ENCODE results near the gene ANKIB1. TPM values are rescaled to one million over a fixed set of nuclear protein-coding genes. Genes with fewer than 3 reads are reported as not detected.

Gene ANKIB1
- total RNA-seq, 1 donor from 2014 or later = 31.3 TPM

DNA sequence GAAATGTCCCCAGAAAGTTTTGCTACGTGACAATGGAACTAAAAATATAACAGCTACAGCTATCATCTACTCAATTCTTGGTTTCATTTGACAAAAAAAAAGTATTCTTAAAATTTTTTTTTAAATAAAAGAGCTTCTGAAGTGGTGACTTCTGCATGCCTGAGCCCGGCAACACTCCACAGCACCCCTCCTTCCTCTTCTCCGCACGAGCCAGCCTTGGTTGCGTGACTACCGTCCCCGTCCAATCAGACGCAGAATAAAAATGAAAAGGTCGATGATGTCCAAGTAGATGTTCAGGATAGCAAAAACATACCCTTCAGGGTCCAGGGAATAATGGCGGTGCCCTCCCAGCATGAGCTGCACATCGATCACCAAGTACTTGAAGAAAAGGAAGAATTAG is 167.0 kb downstream of the ANKIB1 start:
- Histone ChIP-seq H3K9me3 (ENCODE audit: control insufficient read depth in 3 of 3, low read length in 3 of 3) (no peaks in the 10 kb centered on the region), H3K36me3 (ENCODE audit: control insufficient read depth in 3 of 3, insufficient read depth in 3 of 3, low read length in 3 of 3) (no peaks in the 10 kb centered on the region), H3K4me1 (ENCODE audit: control insufficient read depth in 3 of 3, insufficient read depth in 3 of 3, low read length in 3 of 3) (no peaks in the 10 kb centered on the region), H3K9ac (ENCODE audit: low read depth in 1 of 3, low read length in 3 of 3) (no peak overlapping the region), H3K27me3 (ENCODE audit: control insufficient read depth in 3 of 3, insufficient read depth in 3 of 3, low read length in 3 of 3) (peaks cover 0 to 7% (median 4%) of the 10 kb centered on the region in 3 donors), H3K4me3 (ENCODE audit: low read length in 3 of 3) (no peak overlapping the region), H3K27ac (ENCODE audit: low read depth, low read length) (no peak overlapping the region)

DNA sequence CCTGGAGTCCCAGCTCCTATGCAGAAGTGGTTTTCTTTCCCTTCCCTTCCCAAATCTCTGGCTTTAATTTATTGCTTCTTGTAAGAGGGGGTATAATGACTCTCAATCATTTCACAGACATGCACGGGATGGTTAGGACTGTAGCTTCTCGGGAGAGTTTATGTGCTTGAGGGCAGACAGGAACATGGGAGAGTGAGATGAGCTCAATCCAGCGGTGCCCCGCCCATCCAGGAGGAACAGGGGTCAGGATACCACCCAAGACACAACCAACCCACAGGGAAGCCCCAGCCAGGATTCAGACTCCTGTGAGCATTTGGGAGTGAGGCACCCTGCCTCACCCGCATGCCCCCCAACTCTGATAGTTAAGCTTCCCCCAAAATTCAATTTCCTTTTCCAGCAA is 167.8 kb downstream of the ANKIB1 start:
- Histone ChIP-seq H3K27me3 (ENCODE audit: control insufficient read depth in 3 of 3, insufficient read depth in 3 of 3, low read length in 3 of 3) (peaks cover 0 to 7% (median 4%) of the 10 kb centered on the region in 3 donors), H3K9ac (ENCODE audit: low read depth in 1 of 3, low read length in 3 of 3) (no peak overlapping the region), H3K4me1 (ENCODE audit: control insufficient read depth in 3 of 3, insufficient read depth in 3 of 3, low read length in 3 of 3) (no peaks in the 10 kb centered on the region), H3K27ac (ENCODE audit: low read depth, low read length) (no peak overlapping the region), H3K9me3 (ENCODE audit: control insufficient read depth in 3 of 3, low read length in 3 of 3) (no peaks in the 10 kb centered on the region), H3K36me3 (ENCODE audit: control insufficient read depth in 3 of 3, insufficient read depth in 3 of 3, low read length in 3 of 3) (no peaks in the 10 kb centered on the region), H3K4me3 (ENCODE audit: low read length in 3 of 3) (no peak overlapping the region)

DNA sequence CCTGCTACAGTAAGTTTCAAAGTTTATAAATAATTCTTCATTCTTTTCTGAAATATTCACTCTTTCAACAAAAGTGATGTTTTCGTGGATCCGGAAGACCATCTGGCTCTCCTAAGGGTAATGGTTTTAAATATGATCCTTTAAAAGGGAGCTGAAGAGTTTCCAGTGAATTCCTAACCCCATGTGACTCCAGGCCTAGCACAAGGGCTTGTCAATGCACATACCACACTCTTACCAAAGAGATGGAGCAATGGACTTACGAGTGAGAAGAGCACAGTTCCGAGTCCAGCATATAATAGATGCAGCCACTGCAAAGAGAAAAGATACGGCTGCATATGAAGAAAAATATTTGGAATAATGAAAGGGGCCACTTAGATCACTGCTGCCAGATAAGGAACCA is 169.5 kb downstream of the ANKIB1 start:
- Histone ChIP-seq H3K27ac (ENCODE audit: low read depth, low read length) (no peak overlapping the region), H3K9me3 (ENCODE audit: control insufficient read depth in 3 of 3, low read length in 3 of 3) (no peaks in the 10 kb centered on the region), H3K36me3 (ENCODE audit: control insufficient read depth in 3 of 3, insufficient read depth in 3 of 3, low read length in 3 of 3) (no peaks in the 10 kb centered on the region), H3K4me1 (ENCODE audit: control insufficient read depth in 3 of 3, insufficient read depth in 3 of 3, low read length in 3 of 3) (no peaks in the 10 kb centered on the region), H3K4me3 (ENCODE audit: low read length in 3 of 3) (no peak overlapping the region), H3K27me3 (ENCODE audit: control insufficient read depth in 3 of 3, insufficient read depth in 3 of 3, low read length in 3 of 3) (peaks cover 0 to 7% (median 4%) of the 10 kb centered on the region in 3 donors), H3K9ac (ENCODE audit: low read depth in 1 of 3, low read length in 3 of 3) (no peak overlapping the region)

DNA sequence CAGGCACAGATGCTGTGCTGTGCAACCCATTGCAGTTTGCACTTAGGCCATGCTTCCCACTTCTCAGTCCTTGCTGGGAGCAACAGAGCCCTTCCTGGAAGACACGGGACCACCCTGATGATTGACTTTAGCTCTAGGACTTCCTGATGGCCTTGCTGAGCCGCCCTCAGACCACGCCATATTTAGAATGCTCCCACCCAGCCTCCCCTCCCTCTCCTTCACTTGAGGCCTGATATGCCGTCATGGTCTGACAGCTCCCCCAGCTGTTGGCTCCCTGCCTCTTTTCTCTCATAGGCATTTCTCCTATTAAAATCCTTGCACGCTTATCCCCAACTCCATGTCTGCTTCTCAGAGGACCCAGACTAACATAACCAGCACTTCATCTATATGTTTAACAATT is 172.1 kb downstream of the ANKIB1 start:
- H3K4me3 ChIP-seq (ENCODE audit: low read length in 3 of 3) = no peak overlapping the region
- H3K27me3 ChIP-seq (ENCODE audit: control insufficient read depth in 3 of 3, insufficient read depth in 3 of 3, low read length in 3 of 3) = no peaks in the 10 kb centered on the region
- H3K27ac ChIP-seq (ENCODE audit: low read depth, low read length) = no peak overlapping the region
- H3K4me1 ChIP-seq (ENCODE audit: control insufficient read depth in 3 of 3, insufficient read depth in 3 of 3, low read length in 3 of 3) = no peaks in the 10 kb centered on the region
- H3K9me3 ChIP-seq (ENCODE audit: control insufficient read depth in 3 of 3, low read length in 3 of 3) = no peaks in the 10 kb centered on the region
- H3K36me3 ChIP-seq (ENCODE audit: control insufficient read depth in 3 of 3, insufficient read depth in 3 of 3, low read length in 3 of 3) = no peaks in the 10 kb centered on the region
- no peak overlapping the region for H3K9ac ChIP-seq (ENCODE audit: low read depth in 1 of 3, low read length in 3 of 3)

DNA sequence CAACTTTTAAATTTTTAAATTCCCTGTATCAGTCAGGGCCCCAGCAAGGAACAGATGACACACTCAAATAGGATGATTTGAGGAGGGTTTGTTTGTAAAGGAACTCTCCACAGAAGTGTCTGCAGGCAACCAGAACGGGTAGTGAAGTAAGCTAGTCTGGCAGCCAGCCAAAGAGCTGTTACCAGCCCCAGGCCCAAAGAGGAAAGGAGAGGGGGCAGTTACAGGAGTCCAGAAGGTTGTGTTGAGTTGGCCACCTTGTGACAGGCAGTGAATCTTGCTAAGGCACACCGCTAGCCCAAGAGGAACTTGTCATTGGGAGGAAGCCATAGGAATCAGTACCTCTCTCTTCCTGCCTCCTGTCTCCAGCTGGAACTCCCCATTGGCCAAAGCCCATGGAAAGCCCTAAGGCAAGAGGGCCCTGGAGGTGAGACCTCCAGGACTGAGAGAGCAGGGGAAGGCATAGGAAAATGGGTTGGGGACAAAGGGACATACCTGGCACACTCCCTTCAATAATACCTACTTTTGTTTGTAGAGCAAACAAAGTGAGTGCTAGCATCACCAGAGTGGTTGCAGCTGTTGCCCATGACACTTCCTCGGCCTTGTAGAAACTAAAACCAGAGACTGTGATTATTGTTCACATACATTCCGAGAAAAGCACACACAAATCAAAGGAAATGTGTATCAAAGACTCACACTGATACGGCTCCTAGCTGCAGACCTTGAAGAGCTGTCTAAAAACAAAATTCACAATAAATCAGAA is 176.1 kb downstream of the ANKIB1 start:
- Histone ChIP-seq H3K27me3 (ENCODE audit: control insufficient read depth in 3 of 3, insufficient read depth in 3 of 3, low read length in 3 of 3) (peaks cover 0 to 9% (median 7%) of the 10 kb centered on the region in 3 donors), H3K4me1 (ENCODE audit: control insufficient read depth in 3 of 3, insufficient read depth in 3 of 3, low read length in 3 of 3) (peaks cover 0 to 3% (median 2%) of the 10 kb centered on the region in 3 donors), H3K4me3 (ENCODE audit: low read length in 3 of 3) (no peak overlapping the region), H3K9ac (ENCODE audit: low read depth in 1 of 3, low read length in 3 of 3) (no peak overlapping the region), H3K9me3 (ENCODE audit: control insufficient read depth in 3 of 3, low read length in 3 of 3) (no peaks in the 10 kb centered on the region), H3K27ac (ENCODE audit: low read depth, low read length) (no peak overlapping the region), H3K36me3 (ENCODE audit: control insufficient read depth in 3 of 3, insufficient read depth in 3 of 3, low read length in 3 of 3) (no peaks in the 10 kb centered on the region)

DNA sequence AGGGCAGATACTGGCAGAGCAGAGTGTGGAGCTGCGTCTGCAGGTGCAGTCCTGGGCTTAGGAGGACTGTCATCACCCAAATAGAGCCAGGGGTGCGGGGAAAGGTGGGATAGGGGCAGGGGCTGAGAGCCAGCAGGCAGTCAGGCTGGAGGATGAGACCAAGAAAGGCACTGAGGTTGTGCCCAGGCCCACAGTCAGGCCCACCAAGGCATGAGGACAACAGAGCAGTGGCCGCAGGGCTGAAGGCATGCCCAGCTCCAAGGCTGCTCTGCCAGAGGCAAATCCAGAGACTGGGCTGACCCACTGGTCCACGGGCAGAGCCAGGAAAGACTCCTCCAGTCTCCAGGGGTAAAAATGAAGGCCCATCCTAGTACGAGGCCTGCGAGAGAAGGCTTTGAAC is 177.2 kb downstream of the ANKIB1 start:
- no peaks in the 10 kb centered on the region for H3K9me3 ChIP-seq (ENCODE audit: control insufficient read depth in 3 of 3, low read length in 3 of 3)
- H3K27me3 ChIP-seq (ENCODE audit: control insufficient read depth in 3 of 3, insufficient read depth in 3 of 3, low read length in 3 of 3) = peaks cover 4 to 9% (median 7%) of the 10 kb centered on the region in 3 donors
- peaks cover 0 to 3% (median 2%) of the 10 kb centered on the region in 3 donors for H3K4me1 ChIP-seq (ENCODE audit: control insufficient read depth in 3 of 3, insufficient read depth in 3 of 3, low read length in 3 of 3)
- no peak overlapping the region for H3K4me3 ChIP-seq (ENCODE audit: low read length in 3 of 3)
- no peak overlapping the region for H3K9ac ChIP-seq (ENCODE audit: low read depth in 1 of 3, low read length in 3 of 3)
- no peak overlapping the region for H3K27ac ChIP-seq (ENCODE audit: low read depth, low read length)
- H3K36me3 ChIP-seq (ENCODE audit: control insufficient read depth in 3 of 3, insufficient read depth in 3 of 3, low read length in 3 of 3) = no peaks in the 10 kb centered on the region

DNA sequence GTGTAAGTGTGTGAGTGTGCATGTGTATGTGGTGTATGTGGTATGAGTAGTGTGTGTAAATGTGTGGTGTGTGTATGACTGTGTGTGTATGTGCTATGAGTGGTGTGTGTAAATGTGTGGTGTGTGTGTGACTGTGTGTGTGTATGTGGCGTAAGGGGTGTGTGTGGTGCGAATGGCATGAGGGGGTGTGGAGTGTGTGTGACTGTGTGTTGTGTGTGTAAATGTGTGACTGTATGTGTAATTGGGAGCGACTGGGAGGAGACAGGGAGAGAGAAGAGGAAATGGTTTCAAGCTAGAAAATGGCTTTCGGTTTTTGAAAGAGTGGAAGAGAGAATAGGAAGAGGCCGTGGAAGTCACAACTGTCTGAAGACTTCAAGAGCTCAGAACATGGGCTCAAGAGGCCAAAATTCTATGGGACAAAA is 177.9 kb downstream of the ANKIB1 start:
- H3K27me3 ChIP-seq (ENCODE audit: control insufficient read depth in 3 of 3, insufficient read depth in 3 of 3, low read length in 3 of 3) = peaks cover 4 to 9% (median 7%) of the 10 kb centered on the region in 3 donors
- H3K9ac ChIP-seq (ENCODE audit: low read depth in 1 of 3, low read length in 3 of 3) = no peak overlapping the region
- no peaks in the 10 kb centered on the region for H3K9me3 ChIP-seq (ENCODE audit: control insufficient read depth in 3 of 3, low read length in 3 of 3)
- H3K4me3 ChIP-seq (ENCODE audit: low read length in 3 of 3) = no peak overlapping the region
- no peaks in the 10 kb centered on the region for H3K36me3 ChIP-seq (ENCODE audit: control insufficient read depth in 3 of 3, insufficient read depth in 3 of 3, low read length in 3 of 3)
- H3K27ac ChIP-seq (ENCODE audit: low read depth, low read length) = no peak overlapping the region
- H3K4me1 ChIP-seq (ENCODE audit: control insufficient read depth in 3 of 3, insufficient read depth in 3 of 3, low read length in 3 of 3) = peaks cover 0 to 3% (median 2%) of the 10 kb centered on the region in 3 donors

DNA sequence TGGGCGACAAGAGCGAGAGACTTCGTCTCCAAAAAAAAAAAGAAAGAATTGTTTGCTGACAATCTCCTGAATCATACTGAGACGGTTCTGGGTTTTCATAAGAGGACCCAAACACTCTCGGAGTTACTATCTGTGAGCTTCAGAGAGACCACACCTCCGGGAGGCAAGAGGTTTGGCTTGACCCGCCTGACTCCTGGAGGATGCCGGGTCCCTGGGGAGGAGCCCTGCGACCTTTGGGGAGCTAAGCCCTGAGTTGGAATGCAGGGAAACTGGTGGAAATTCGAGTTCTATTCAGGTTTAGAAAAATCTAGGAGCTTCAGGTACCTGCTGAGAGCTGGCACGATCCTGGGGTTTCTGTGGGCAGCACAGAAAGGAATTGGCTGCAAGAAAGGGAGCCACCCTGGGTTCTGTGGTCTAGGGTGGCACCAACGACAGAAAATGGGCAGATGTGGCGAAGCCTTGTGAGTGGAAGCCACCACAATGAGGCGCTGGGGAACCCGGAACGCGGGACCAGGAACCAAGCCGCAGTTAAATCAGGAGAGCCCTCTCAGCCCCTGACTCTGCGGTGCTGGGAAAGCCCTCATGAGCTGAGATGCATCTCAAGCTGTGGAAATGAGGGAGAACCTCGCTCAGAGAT is 179.7 kb downstream of the ANKIB1 start:
- H3K9me3 ChIP-seq (ENCODE audit: control insufficient read depth in 3 of 3, low read length in 3 of 3) = no peaks in the 10 kb centered on the region
- H3K27ac ChIP-seq (ENCODE audit: low read depth, low read length) = no peak overlapping the region
- no peak overlapping the region for H3K9ac ChIP-seq (ENCODE audit: low read depth in 1 of 3, low read length in 3 of 3)
- H3K27me3 ChIP-seq (ENCODE audit: control insufficient read depth in 3 of 3, insufficient read depth in 3 of 3, low read length in 3 of 3) = peaks cover 4 to 9% (median 7%) of the 10 kb centered on the region in 3 donors
- H3K4me3 ChIP-seq (ENCODE audit: low read length in 3 of 3) = no peak overlapping the region
- H3K36me3 ChIP-seq (ENCODE audit: control insufficient read depth in 3 of 3, insufficient read depth in 3 of 3, low read length in 3 of 3) = no peaks in the 10 kb centered on the region
- peaks cover 0 to 3% (median 2%) of the 10 kb centered on the region in 3 donors for H3K4me1 ChIP-seq (ENCODE audit: control insufficient read depth in 3 of 3, insufficient read depth in 3 of 3, low read length in 3 of 3)

DNA sequence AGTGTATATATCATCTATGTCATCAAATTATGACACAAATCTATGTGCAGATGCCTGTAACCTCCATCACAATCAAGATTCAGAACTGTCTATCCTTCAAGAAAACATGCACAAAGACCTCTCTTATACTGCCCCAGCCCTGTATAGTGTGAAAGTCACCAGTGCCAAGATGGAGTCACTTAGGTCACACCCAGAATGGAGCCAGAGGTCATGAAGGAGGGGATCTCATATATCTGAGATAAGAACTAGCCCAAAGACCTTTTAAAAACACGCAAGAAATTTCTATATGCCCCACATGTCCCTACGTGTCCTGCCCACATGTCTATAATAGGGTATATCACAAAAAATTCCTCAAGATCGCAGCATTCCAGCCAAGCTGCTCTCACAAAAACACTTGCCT is 181.4 kb downstream of the ANKIB1 start:
- Histone ChIP-seq H3K9ac (ENCODE audit: low read depth in 1 of 3, low read length in 3 of 3) (no peak overlapping the region), H3K4me1 (ENCODE audit: control insufficient read depth in 3 of 3, insufficient read depth in 3 of 3, low read length in 3 of 3) (peaks cover 0 to 3% (median 2%) of the 10 kb centered on the region in 3 donors), H3K9me3 (ENCODE audit: control insufficient read depth in 3 of 3, low read length in 3 of 3) (no peaks in the 10 kb centered on the region), H3K4me3 (ENCODE audit: low read length in 3 of 3) (no peak overlapping the region), H3K36me3 (ENCODE audit: control insufficient read depth in 3 of 3, insufficient read depth in 3 of 3, low read length in 3 of 3) (no peaks in the 10 kb centered on the region), H3K27me3 (ENCODE audit: control insufficient read depth in 3 of 3, insufficient read depth in 3 of 3, low read length in 3 of 3) (peaks cover 4 to 9% (median 7%) of the 10 kb centered on the region in 3 donors), H3K27ac (ENCODE audit: low read depth, low read length) (no peak overlapping the region)

DNA sequence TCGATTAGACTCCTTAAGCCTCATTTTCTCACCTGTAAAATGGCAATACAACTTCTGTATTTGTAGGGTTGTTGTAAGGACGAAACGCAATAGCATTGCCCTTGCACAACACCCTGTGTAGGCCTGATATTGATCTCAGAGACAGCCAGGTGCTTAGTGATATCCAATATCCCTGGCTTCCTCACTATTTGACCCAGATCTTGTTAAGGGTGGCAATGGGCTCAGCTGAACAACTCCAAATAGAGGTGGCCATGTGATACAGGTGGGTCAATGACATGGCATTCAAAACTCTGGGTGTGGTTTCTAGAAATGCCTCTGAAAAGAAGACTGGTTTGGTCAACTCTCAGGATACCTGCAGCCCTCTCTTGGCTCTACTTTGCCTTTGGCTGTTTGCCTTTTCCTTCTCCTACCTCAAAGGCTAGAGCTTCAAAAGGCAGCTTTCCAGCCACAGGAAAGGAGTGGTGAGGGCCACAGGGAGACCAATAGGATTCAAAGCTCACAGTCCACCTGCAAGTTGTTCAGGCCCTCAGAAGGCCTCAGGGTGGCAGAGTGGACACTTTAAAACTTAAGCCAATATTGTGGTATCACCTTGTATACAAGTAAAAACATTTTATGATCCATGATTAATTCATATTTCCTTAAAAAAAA is 186.6 kb downstream of the ANKIB1 start:
- H3K36me3 ChIP-seq (ENCODE audit: control insufficient read depth in 3 of 3, insufficient read depth in 3 of 3, low read length in 3 of 3) = no peaks in the 10 kb centered on the region
- H3K4me3 ChIP-seq (ENCODE audit: low read length in 3 of 3) = no peak overlapping the region
- no peaks in the 10 kb centered on the region for H3K4me1 ChIP-seq (ENCODE audit: control insufficient read depth in 3 of 3, insufficient read depth in 3 of 3, low read length in 3 of 3)
- peaks cover 0 to 3% (median 0%) of the 10 kb centered on the region in 3 donors for H3K27me3 ChIP-seq (ENCODE audit: control insufficient read depth in 3 of 3, insufficient read depth in 3 of 3, low read length in 3 of 3)
- no peak overlapping the region for H3K9ac ChIP-seq (ENCODE audit: low read depth in 1 of 3, low read length in 3 of 3)
- H3K9me3 ChIP-seq (ENCODE audit: control insufficient read depth in 3 of 3, low read length in 3 of 3) = no peaks in the 10 kb centered on the region
- H3K27ac ChIP-seq (ENCODE audit: low read depth, low read length) = no peak overlapping the region

Measured in skeletal muscle tissue (tissue), 4 donors.